MM.1S (cell line): ENCODE results near the gene ZNRF3.

ENCODE experiments used
- EZH2 ChIP-seq: fragments of 300-600 bp; sonication (generic); optimal IDR thresholded peaks from 2 replicates; pipeline ENCODE3; 2017; ENCODE audit warnings: low read depth, mild to moderate bottlenecking, antibody characterized with exemption, low read length, mixed read lengths
- TF ChIP-seq, protein P1 (sequence below): fragments of 300-600 bp; sonication (generic); IDR thresholded peaks from 2 replicates; pipeline ENCODE4 v1.5.1; 2016; ENCODE audit warnings: antibody characterized with exemption, low read length, mixed read lengths

DNA sequence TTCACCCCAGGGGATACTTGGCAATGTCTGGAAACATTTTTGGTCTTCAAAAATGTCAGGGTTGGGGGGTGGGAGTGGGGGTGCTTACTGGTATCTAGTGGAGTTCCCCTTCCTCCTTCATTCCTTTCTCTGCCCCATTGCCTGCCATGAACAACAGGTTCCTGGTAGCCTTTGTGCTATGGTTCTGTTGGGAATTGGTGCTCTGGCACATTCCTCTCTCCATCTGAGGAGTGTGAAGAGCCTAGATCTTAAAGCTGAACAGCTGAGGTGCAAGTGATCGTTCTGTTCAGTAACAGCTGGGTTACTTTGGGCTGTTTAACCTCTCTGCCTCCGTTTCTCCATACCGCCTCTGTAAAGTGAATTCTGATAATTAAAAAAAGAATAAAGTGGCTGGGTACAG lies 114.0 kb downstream of the ZNRF3 start:
- TF ChIP-seq, protein P1, sequence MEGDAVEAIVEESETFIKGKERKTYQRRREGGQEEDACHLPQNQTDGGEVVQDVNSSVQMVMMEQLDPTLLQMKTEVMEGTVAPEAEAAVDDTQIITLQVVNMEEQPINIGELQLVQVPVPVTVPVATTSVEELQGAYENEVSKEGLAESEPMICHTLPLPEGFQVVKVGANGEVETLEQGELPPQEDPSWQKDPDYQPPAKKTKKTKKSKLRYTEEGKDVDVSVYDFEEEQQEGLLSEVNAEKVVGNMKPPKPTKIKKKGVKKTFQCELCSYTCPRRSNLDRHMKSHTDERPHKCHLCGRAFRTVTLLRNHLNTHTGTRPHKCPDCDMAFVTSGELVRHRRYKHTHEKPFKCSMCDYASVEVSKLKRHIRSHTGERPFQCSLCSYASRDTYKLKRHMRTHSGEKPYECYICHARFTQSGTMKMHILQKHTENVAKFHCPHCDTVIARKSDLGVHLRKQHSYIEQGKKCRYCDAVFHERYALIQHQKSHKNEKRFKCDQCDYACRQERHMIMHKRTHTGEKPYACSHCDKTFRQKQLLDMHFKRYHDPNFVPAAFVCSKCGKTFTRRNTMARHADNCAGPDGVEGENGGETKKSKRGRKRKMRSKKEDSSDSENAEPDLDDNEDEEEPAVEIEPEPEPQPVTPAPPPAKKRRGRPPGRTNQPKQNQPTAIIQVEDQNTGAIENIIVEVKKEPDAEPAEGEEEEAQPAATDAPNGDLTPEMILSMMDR: no peak
- no peak for TF ChIP-seq EZH2
